ENCODE results near the gene LYPD1.
"Not testable (repeated sequence)": the region's sequence is repeated elsewhere in the genome, so short reads cannot be mapped to it uniquely, and the experiment has no call there.

The LYPD1 gene, protein sequence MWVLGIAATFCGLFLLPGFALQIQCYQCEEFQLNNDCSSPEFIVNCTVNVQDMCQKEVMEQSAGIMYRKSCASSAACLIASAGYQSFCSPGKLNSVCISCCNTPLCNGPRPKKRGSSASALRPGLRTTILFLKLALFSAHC

DNA sequence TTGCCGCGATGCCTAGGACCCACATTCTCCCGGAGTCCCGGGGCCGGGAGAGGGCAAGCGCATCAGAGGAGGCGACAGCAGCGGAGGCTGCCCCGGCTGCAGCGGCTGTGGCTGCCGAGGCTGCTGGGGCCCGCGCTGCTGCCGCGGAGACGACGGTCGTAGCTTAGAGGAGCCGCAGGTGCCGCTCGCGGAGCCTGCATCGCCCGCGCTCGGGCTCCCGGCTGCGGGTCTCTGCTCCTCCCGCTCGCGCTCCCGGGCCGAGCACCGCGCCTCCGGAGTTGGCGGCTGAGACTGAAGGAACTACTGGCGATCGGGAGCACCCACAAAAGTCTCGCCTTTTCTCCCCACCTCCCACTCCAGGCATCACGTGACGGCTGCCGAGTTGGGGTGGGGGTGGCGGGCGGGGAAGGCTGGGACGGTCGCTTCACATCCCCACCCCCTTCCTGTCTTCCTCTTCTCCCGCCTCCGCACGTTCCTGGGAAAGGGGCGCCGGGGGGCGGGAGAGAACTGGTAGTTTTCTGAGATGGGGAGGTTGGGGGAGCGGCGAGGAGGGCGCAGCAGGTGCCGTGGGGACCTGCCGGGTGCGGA, at the start of gene LYPD1:
LYPD1 (minus strand) TSS at position 298 of the 588 bp plus-strand sequence; CDS start at position 25, 273 bp downstream.
- DNase-seq (ENCODE audit: low spot score) = no peak

DNA sequence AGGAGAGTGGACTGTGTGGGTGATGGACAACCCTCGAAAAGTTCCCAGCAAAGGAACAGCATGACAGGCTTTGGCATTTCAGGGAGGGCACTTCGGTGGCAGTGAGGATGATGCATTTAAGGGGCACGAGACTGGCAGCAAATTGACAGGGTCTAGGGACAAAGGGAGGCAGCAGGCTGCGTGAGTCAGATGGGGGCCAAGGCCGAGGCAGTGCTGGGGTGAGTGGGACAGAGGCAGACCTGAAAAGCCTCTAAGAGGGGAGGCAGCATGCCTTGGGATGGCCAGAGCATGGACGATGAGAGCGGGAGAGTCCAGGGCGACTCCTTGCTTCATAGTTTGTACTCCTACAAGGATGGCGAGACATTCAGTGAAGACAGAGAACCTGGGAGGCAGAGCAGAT, 49.5 kb upstream of the LYPD1 start:
- DNase-seq (ENCODE audit: low spot score) = no peak

DNA sequence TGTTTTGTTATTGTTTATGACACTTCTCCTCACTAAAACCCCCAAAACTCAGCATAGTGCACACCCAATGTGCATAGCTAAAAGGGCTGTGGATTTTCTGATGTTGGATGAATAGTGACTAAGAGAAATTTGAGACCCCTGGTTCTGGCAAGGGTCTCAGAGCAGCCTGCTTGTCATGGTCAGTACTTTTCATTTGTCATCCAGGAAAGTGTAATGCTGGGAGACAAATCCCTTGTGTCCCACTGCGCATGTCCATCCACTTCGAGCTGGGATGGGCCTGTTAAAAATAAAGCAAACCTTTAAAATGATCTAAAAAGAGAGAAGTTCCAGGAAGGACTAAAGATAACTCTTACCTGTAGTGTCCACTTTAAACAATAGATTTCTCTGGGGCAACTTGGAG, 46.9 kb upstream of the LYPD1 start:
- DNase-seq (ENCODE audit: low spot score) = no peak

DNA sequence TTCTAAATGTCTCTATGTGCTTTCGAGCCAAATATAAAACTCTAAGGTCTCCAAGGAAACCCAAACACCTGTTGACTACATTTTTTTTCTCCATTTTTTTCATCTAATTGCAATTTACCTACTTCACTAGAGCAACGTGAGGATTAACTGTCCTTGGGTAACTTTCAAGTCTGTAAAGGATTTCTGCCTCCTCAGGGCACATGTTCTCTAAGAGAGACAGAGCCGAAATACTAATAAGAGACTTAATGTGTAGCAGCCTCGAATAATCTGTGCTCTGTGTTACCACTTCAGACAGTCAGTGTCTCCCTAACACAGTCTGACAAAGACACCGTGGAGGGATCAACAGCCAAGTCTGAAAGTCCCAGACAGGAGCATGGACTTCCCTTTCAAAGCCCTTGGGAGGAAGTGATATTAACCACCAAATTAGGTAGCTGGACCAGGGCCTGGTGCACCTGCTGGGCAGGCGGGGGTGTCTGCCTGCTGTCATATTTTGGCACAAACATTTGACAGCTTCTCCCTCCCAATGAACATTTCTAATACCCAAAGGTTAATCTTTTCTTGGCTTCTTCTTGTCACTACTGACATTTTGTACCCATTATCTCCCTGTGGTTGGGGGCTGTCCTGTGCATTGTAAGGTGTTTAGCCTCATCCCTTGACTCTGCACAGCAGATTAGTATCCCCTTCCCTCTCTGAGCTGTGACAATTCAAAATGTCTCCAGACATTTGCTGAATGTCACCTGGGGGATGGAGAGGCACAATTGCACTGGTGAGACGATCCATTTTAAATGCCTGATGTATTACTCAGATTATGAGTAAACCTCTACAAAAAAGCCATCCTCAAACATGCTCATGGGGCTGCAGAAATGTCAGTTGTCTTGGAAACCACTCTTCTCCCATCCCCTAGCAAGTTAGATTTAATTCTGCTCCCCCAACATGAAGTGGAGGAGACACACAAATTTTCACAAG, 45.7 kb upstream of the LYPD1 start:
- no peak for DNase-seq (ENCODE audit: low spot score)

DNA sequence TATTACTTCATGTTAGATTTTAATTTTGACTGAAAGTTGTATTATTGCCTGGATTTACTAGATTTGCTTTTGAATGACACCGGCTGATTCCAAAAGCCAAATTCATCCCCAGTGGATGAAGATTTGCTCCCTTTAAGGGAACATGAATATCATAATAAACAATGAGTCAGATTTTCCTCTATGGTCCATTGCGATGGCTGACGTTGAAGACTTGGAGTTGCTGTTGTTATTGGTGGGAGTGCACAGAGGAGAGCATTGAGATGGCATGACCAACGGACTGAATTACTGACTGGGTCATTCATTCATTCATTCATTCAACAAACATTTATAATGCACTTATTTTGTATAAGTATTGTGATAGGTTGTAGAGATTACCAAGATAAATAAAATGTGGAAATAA, 33.4 kb upstream of the LYPD1 start:
- DNase-seq (ENCODE audit: low spot score) = no peak

DNA sequence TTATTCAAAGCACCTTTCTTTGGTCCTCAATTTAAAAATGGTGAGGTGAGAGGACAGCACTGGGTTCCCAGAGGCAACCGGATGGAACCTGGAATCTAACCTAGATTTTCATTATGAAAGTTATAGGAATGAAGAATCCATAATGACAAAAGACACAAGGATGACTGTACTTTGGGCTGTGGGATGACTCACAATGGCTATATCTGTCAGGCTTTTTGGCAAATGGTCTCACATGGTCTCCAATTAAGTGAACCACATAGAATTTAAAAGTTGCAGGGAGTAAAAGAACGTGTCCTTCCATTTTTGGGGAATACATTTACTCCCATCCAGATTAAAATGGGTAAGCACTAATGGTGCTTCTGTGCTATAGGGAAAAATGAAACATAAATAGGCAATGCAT, 31.8 kb upstream of the LYPD1 start:
- no peak for DNase-seq (ENCODE audit: low spot score)

DNA sequence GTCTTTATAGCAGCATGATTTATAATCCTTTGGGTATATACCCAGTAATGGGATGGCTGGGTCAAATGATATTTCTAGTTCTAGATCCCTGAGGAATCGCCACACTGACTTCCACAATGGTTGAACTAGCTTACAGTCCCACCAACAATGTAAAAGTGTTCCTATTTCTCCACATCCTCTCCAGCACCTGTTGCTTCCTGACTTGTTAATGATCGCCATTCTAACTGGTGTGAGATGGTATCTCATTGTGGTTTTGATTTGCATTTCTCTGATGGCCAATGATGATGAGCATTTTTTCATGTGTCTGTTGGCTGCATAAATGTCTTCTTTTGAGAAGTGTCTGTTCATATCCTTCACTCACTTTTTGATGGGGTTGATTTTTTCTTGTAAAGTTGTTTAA, 29.8 kb upstream of the LYPD1 start:
- DNase-seq (ENCODE audit: low spot score) = not testable (repeated sequence)

DNA sequence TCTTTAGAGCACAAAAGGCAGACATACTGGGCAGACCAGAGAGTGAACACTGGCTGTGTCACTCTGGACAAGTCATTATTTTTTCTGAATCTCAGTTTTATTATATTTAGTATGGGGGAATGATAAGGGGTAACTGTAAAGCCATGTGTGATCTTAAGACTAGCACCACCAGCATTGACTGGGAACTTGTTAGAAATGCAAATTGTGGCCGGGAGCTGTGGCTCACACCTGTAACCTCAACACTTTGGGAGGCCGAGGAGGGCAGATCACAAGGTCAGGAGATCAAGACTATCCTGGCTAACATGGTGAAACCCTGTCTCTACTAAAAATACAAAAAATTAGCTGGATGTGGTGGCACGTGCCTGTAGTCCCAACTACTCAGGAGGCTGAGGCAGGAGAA, 28.3 kb upstream of the LYPD1 start:
- not testable (repeated sequence) for DNase-seq (ENCODE audit: low spot score)

DNA sequence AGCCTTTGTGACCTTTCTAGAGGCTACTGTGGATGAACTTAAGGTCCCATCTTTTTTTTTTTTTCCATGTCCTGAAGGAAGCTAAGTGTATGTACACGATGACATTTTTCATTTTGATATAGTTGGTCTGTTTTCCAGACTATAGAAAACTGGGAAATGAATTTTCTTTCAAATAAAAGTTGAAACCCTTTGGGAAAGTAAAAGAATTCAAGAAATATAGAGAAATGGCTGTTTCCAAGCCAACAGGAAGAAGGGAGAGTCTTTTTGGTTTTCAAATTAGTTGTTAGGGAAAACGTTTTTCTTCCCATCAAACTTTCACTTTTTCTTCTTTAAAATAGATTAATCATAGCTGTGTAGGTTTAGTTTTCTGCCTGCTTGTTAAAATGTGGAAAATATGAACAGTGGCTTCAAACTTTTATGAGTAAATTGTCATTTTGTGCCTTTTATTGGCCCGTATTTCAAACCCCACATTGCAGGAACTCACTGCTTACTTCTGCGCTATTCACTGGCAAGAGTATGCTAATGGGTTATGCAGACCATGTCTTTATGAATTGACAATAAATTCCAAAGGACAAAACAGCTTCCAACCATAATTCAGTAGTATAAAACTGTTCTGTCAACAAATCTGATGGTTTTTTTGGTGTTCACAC, 27.7 kb upstream of the LYPD1 start:
- DNase-seq (ENCODE audit: low spot score) = no peak

DNA sequence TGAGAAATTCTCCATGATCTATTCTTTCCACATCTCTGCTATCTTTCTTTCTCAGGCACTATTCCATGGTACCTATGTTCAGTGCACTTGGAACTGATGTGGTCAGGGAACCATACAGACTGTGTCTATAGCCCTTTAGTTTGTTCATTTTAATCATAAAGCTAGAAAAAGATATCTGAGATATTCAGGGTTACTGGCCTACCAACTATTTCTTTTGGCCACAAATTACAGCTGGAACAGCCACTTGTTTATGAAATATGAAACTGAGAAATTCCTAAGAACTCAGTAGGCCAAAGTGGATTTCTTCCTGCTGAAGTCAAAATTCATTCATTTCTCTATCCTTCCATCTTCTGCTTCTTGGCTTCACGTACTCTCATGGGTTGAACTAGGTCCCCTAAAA, 22.8 kb upstream of the LYPD1 start:
- no peak for DNase-seq (ENCODE audit: low spot score)

DNA sequence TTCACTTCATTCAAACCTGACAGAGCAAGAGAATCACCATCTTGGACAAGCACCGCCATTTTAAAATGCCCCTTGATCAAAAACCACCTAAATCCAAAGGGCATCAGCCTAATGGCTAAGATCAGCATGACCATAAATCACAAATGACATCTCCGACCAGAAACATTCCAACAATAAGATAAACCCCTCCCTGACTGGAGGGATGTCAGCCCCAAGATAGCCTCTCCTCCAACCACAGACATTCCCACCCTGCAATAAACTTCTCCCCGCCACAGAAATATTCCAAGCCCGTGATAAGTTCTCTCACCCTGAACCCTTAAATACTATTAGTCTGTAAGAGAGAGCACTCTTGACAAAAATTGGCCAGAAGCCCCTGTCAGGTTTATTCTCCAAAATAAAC, 21.6 kb upstream of the LYPD1 start:
- no peak for DNase-seq (ENCODE audit: low spot score)

DNA sequence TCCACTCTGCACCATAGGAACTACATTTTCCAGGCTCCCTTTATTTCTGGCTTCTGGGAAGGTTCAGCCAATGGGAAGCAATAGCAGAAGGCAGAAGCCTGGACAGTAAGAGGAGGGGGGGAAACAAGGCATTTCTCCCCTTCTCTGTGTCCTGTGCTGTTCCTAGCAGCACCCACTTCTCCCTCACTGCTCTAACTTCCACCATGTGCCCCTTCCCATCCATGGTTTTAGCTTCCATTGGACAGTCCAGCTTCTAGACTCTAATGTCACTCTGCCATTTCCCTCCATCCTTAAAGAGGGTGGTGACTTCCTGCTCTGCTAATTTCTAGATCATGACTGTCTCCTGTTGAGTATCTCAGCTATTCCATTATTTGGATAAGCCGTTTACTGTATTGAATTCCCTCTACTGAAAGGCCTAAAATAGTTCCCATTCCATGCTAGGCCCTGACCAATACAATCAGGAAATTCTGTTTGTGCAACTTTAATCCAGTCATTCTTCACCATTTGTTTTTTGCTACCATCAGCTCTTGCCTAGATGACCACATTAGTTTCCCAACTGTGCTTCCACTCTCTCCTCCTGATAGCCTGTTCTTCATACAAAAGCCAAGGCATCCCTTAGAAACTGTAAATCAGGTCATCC, 20.8 kb upstream of the LYPD1 start:
- no peak for DNase-seq (ENCODE audit: low spot score)

DNA sequence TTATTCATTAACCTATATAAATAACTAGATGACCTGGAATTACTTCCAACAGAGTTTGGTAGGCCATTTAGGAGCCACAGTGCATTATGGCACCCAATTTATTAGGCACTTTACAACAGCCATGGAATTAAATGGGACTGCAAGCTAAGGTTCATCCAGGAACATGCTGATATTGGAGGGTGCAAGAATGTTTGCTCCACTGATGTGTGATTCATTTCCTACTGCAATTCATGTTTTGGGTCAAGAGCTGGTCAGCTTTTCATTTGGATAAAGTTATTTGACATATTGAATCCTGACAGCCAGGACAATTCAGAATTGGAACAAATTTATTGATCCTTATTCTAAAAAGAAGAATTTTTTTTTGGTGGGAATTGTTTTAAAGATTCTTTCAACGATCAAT, 11.8 kb upstream of the LYPD1 start:
- no peak for DNase-seq (ENCODE audit: low spot score)

DNA sequence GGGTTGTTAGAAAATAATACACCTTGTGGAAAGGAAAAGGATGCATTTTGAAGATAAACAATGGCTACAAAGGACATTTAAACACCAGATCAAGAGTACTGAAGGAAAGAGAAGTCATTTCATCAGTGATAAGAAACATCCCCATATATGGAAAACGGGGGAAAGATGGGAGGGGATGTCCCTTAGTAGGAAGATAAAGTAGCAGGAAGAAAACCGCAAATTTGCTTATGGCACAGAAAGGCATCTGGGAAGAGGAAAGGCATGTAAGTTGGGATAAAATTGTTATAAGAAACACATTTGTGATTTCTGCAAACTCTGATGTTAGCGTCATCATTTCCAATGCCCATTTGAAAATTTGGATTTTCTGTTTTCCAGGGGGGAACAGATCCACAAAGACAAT, 10.5 kb upstream of the LYPD1 start:
- DNase-seq (ENCODE audit: low spot score) = no peak

DNA sequence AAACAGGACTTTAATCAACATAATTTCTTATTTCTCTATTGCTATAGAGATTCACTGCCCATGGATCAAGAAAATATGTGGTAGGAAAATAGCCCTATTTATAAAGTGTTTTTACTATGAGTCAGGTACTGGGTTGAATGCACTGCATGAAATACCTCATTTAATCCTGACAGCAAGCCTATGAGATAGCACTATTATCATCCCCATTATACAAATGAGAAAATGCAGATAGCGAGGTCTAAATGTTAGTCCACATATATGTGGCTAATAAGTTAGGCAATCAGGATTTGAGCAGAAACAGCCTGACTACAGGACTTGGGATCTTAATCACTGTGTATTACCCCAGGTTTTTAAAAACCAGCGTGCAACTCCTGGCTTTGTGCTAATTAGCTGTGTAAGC, 8.5 kb upstream of the LYPD1 start:
- DNase-seq (ENCODE audit: low spot score) = no peak

DNA sequence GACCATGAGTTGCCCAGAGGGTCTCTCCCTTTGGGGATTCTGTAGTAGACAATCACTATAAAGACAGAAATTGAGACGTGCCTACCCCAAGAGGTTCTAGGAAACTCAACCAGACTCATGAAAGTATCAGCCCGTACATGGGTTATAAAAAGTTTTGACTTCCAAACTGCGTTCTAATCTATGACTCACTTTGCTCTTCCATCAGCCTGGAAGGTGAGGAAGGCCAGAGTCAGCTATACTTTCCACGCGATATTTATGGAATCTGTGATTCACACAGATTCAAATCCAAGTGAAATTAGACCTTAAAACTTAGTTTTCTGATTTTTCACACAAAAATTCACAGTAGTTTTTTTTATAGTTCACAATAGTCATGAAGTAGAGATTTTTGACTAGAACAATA, 7.7 kb upstream of the LYPD1 start:
- DNase-seq (ENCODE audit: low spot score) = no peak

DNA sequence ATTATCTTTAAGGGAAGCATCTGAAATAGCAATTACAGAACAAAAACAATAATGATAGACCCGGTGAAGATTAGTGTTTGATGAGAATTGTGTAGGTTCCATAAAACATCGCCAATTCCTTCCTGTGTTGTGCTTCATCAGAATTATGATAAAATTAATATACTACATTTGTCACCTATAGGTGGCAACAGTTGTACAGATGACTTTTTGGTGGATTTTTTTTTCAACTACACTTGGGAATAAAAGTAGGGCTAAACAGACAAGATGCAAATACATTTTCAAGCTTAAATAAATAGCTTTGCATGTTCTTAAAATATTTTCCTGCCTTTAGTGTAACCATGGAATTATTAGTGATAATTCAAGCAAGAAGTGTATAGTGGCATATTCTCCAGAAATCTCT, 7.0 kb upstream of the LYPD1 start:
- DNase-seq (ENCODE audit: low spot score) = no peak

DNA sequence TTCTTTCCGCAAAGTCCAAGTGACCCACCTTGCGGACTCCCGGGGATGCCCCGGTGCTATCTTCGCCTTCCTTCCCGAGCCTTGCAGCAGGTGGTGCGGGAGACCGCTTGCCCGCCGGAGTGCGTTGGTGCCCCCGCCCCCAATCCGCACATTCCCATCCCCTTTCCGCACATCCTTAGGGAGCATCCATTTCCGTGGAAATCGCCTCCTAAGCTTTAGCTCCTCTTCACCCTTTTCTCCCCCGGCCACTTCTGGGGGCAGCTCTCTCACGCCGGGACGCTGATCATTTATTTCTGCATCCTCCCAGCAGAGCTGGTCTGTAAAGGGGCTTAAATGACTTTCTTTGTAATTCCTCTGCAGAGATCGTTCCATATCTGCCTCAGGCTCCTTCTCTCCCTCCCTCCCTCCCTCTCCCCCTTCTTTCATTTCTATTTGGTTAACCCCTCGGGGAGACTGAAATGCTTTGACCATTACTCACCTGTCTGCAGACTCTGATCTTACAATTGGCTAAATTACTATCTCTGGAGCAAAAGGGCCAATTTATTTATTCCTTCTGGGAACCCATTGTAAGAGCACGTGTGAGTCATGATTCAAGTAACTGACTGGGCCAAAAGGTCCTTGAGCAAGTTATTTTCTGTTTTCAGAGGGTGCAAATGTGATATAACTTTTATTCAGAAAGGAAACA, 1.3 kb upstream of the LYPD1 start:
- DNase-seq (ENCODE audit: low spot score) = no peak

DNA sequence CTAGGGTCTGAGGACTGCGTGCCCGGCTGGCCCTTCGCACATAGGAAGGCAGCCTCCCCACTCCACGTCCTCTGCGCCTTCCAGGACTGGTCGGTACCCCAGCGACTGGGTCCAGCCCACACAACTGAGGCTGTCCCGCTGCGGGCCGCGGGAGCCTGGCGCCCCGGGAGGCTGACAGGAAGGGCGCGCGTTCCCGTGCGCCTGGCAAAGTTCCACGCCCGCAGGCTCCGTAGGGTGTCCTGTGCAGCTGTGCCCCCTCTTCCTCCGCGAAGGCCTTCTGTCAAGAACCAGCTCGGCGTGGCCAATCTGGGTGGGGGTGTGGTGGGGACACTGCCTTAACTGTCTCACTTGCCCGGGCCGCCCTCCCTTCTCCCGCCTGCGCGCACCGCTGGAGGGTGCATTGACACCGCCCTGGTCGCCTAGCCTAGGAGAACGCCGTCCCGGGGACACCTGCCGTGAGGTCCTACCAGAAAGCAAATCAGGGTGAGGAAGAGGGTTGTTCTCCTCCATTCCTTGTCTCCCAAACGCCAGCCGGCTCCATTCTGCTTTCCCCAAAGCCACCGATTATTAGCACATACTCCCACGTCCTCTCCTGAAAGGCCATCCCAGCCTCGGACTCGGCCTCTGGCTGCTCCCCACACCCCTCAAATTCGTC, 618 bp upstream of the LYPD1 start:
- no peak for DNase-seq (ENCODE audit: low spot score)

DNA sequence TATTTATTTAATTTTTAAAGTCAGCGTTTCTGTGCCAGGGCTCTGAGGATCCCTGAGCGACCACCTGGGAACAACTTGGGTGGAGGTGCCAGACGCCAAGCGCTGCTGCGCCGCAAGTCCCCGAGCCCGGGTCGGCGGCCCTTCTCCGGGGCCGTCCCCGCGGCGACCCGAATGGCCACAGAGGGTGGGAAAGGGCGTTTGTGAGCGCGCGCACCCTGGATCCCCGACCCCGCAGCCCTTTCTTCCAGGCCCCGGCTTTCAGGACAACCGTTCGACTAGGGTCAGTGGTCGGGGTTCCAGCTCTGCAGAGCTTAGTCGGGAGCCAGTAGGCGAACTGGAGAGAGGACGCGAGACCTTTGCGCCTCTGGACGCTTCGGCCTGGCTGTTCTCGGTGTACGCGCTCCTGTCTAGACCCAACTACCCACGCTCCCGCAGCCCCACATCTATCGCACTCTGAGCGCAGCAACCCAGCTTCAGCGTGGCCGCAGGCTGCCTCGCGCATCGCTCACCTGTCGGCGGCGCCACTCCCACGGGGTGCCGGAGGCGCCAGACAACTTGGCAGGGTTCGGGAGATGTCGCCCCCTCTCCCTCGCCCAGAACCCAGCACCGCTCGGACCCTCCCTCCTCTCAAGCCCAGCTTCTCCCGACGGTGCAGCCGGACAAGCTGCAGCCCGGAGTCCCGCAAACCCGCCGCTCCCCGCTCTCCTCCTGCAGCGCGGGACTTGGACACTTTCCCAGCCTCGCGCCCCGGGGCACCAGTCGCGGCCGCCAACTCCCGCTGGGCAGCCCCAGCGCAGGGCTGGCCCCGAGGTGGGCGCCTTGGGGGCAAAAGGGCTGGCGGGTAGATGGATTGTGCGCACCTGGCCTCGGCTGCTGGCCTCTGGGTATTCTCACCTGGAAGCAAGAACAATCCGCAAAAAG, 758 bp downstream of the LYPD1 start:
- DNase-seq (ENCODE audit: low spot score) = no peak
